Measurements from ENCODE around the gene C10orf88. TPM values are rescaled to one million over a fixed set of nuclear protein-coding genes. Genes with fewer than 3 reads are reported as not detected.

The C10orf88 gene
- total and polyA plus RNA-seq, 2 experiments from 2014 or later, result 5.6 to 11.1 TPM

DNA sequence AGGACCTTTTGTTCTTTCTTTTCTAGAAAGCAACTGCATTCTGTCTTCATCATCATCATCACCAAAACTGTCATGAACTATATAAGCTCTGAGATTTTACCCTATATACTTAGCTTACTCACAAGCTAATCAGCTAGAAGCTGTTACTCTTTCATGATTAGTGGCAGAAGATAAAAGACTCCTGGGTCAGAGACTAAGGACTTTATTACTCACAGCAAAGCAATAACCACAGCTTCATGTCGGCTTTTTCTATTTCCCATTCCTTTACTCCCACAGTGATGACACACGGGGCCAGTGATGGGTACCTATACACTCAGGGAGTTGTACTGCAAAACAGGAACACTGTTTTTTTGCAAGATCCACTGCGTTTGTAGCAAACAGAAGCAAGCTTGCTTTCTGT is 8.4 kb upstream of the C10orf88 start (continued):
- TF ChIP-seq, protein P1, sequence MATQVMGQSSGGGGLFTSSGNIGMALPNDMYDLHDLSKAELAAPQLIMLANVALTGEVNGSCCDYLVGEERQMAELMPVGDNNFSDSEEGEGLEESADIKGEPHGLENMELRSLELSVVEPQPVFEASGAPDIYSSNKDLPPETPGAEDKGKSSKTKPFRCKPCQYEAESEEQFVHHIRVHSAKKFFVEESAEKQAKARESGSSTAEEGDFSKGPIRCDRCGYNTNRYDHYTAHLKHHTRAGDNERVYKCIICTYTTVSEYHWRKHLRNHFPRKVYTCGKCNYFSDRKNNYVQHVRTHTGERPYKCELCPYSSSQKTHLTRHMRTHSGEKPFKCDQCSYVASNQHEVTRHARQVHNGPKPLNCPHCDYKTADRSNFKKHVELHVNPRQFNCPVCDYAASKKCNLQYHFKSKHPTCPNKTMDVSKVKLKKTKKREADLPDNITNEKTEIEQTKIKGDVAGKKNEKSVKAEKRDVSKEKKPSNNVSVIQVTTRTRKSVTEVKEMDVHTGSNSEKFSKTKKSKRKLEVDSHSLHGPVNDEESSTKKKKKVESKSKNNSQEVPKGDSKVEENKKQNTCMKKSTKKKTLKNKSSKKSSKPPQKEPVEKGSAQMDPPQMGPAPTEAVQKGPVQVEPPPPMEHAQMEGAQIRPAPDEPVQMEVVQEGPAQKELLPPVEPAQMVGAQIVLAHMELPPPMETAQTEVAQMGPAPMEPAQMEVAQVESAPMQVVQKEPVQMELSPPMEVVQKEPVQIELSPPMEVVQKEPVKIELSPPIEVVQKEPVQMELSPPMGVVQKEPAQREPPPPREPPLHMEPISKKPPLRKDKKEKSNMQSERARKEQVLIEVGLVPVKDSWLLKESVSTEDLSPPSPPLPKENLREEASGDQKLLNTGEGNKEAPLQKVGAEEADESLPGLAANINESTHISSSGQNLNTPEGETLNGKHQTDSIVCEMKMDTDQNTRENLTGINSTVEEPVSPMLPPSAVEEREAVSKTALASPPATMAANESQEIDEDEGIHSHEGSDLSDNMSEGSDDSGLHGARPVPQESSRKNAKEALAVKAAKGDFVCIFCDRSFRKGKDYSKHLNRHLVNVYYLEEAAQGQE (IDR thresholded peaks at IDR 0.05; ENCODE audit: unreplicated experiment), result no peak
- TF ChIP-seq, protein P2, sequence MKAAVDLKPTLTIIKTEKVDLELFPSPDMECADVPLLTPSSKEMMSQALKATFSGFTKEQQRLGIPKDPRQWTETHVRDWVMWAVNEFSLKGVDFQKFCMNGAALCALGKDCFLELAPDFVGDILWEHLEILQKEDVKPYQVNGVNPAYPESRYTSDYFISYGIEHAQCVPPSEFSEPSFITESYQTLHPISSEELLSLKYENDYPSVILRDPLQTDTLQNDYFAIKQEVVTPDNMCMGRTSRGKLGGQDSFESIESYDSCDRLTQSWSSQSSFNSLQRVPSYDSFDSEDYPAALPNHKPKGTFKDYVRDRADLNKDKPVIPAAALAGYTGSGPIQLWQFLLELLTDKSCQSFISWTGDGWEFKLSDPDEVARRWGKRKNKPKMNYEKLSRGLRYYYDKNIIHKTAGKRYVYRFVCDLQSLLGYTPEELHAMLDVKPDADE (IDR thresholded peaks at IDR 0.05), result no peak
- TF ChIP-seq JUNB (IDR thresholded peaks at IDR 0.05; ENCODE audit: unreplicated experiment), result no peak
- no peak for TF ChIP-seq NANOG (IDR thresholded peaks at IDR 0.05; ENCODE audit: borderline replicate concordance)
- no peak for TF ChIP-seq EZH2 (IDR thresholded peaks at IDR 0.05; ENCODE audit: low read depth, unreplicated experiment)

DNA sequence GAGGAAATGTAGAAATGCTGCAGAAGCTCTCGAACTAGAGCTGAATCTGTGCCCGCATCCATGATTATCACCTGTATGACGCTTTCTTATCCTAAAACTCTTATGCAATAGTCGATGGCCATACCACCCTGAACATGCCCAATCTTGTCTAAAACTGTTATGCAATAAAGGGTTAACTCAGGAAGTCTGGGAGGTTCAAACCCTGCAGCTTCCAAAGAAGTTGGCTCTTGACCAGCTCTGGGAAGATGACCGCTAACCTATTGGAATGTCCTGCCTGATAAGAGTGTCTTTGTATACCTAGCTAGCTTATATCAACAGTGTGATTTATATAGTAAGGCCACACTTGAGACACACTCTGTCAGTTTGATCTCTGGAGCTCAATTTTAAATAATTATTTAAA is 3.4 kb upstream of the C10orf88 start:
- Histone ChIP-seq H3K4me1 (ENCODE audit: insufficient read depth) (peaks cover 4% of the 10 kb centered on the region; the same call in 1 of the 2 replicates), H3K27ac (ENCODE audit: low read depth) (no peak overlapping the region), H3K4me2 (no peak overlapping the region), H3K27me3 (ENCODE audit: insufficient read depth) (peaks cover 30% of the 10 kb centered on the region), H3F3A (replicated peaks; ENCODE audit: low read depth) (0 out of 2 replicates have a peak, but pooled peaks cover 2% of the 10 kb centered on the region), H3K36me3 (ENCODE audit: insufficient read depth) (no peaks in the 10 kb centered on the region; the same call in 1 of the 2 replicates), H3K4me3 (no peak overlapping the region), H4K20me1 (replicated peaks; ENCODE audit: insufficient read depth) (no peaks in the 10 kb centered on the region; the same call in 1 of the 2 replicates), H2AFZ (no peak overlapping the region), H3K9me2 (ENCODE audit: insufficient read depth) (peaks cover 12% of the 10 kb centered on the region), H3K79me2 (replicated peaks; ENCODE audit: insufficient read depth) (no peaks in the 10 kb centered on the region)
- peaks cover 18% of the 10 kb centered on the region; the same call in 2 of the 3 replicates for H3K9me3 Mint-ChIP-seq
- no peak overlapping the region for H3K27ac Mint-ChIP-seq
- no peak overlapping the region for H3K4me3 Mint-ChIP-seq
- peaks cover 7% of the 10 kb centered on the region for H3K36me3 Mint-ChIP-seq (ENCODE audit: low read depth)
- no peak for DNase-seq (ENCODE audit: low spot score)
- peaks cover 8% of the 10 kb centered on the region for H3K4me1 Mint-ChIP-seq
- peaks cover 37% of the 10 kb centered on the region for H3K27me3 Mint-ChIP-seq (ENCODE audit: insufficient read depth, low read depth, poor library complexity)
- no peak for ATAC-seq
- TF ChIP-seq, protein P2 (IDR thresholded peaks at IDR 0.05), result no peak
- TF ChIP-seq, protein P1 (IDR thresholded peaks at IDR 0.05; ENCODE audit: unreplicated experiment), result no peak
- TF ChIP-seq CREB1 (CRISPR knock-in tag; IDR thresholded peaks at IDR 0.05; ENCODE audit: low read depth), result no peak
- TF ChIP-seq, protein P3, sequence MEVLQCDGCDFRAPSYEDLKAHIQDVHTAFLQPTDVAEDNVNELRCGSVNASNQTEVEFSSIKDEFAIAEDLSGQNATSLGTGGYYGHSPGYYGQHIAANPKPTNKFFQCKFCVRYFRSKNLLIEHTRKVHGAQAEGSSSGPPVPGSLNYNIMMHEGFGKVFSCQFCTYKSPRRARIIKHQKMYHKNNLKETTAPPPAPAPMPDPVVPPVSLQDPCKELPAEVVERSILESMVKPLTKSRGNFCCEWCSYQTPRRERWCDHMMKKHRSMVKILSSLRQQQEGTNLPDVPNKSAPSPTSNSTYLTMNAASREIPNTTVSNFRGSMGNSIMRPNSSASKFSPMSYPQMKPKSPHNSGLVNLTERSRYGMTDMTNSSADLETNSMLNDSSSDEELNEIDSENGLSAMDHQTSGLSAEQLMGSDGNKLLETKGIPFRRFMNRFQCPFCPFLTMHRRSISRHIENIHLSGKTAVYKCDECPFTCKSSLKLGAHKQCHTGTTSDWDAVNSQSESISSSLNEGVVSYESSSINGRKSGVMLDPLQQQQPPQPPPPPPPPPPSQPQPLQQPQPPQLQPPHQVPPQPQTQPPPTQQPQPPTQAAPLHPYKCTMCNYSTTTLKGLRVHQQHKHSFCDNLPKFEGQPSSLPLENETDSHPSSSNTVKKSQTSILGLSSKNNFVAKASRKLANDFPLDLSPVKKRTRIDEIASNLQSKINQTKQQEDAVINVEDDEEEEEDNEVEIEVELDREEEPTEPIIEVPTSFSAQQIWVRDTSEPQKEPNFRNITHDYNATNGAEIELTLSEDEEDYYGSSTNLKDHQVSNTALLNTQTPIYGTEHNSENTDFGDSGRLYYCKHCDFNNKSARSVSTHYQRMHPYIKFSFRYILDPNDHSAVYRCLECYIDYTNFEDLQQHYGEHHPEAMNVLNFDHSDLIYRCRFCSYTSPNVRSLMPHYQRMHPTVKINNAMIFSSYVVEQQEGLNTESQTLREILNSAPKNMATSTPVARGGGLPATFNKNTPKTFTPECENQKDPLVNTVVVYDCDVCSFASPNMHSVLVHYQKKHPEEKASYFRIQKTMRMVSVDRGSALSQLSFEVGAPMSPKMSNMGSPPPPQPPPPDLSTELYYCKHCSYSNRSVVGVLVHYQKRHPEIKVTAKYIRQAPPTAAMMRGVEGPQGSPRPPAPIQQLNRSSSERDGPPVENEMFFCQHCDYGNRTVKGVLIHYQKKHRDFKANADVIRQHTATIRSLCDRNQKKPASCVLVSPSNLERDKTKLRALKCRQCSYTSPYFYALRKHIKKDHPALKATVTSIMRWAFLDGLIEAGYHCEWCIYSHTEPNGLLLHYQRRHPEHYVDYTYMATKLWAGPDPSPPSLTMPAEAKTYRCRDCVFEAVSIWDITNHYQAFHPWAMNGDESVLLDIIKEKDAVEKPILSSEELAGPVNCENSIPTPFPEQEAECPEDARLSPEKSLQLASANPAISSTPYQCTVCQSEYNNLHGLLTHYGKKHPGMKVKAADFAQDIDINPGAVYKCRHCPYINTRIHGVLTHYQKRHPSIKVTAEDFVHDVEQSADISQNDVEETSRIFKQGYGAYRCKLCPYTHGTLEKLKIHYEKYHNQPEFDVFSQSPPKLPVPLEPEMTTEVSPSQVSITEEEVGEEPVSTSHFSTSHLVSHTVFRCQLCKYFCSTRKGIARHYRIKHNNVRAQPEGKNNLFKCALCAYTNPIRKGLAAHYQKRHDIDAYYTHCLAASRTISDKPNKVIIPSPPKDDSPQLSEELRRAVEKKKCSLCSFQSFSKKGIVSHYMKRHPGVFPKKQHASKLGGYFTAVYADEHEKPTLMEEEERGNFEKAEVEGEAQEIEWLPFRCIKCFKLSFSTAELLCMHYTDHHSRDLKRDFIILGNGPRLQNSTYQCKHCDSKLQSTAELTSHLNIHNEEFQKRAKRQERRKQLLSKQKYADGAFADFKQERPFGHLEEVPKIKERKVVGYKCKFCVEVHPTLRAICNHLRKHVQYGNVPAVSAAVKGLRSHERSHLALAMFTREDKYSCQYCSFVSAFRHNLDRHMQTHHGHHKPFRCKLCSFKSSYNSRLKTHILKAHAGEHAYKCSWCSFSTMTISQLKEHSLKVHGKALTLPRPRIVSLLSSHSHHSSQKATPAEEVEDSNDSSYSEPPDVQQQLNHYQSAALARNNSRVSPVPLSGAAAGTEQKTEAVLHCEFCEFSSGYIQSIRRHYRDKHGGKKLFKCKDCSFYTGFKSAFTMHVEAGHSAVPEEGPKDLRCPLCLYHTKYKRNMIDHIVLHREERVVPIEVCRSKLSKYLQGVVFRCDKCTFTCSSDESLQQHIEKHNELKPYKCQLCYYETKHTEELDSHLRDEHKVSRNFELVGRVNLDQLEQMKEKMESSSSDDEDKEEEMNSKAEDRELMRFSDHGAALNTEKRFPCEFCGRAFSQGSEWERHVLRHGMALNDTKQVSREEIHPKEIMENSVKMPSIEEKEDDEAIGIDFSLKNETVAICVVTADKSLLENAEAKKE (CRISPR knock-in tag; IDR thresholded peaks at IDR 0.05), result no peak
- TF ChIP-seq NANOG (IDR thresholded peaks at IDR 0.05; ENCODE audit: borderline replicate concordance), result no peak
